HEK293T (cell line): ENCODE data around the gene MLLT3.

Experiments
- CTCF ChIA-PET: fragments of 350-600 bp; formaldehyde crosslinking; extraction: SDS; loops from one replicate; lab custom pipeline; 2021; ENCODE audit warnings: antibody characterized with exemption, inconsistent platforms; lab: Yijun Ruan, JAX
- POLR2A ChIA-PET: fragments of 350-600 bp; formaldehyde crosslinking; extraction: SDS; loops from one replicate; lab custom pipeline; 2020; ENCODE audit warnings: antibody characterized with exemption, inconsistent platforms; lab: Yijun Ruan, JAX
- DNase-seq: peaks from one replicate; pipeline ENCODE4 v3.0.0; 2012; ENCODE audit warnings: mixed read lengths; ENCODE audit errors: extremely low spot score
- ARNT ChIP-seq: fragments of 450-650 bp; IDR thresholded peaks from 2 replicates; pipeline ENCODE4 v1.6.1; 2017; ENCODE audit warnings: mild to moderate bottlenecking
- BHLHE40 ChIP-seq: fragments of 450-650 bp; IDR thresholded peaks from 2 replicates; pipeline ENCODE4 v1.6.1; 2016; ENCODE audit warnings: mild to moderate bottlenecking, moderate library complexity, borderline replicate concordance
- CTBP1 ChIP-seq: fragments of 450-650 bp; IDR thresholded peaks from 2 replicates; pipeline ENCODE4 v1.6.1; 2016; ENCODE audit warnings: borderline replicate concordance
- ELF4 ChIP-seq: fragments of 450-650 bp; IDR thresholded peaks from 2 replicates; pipeline ENCODE4 v1.6.1; 2017; ENCODE audit warnings: antibody characterized with exemption
- FOXA1 ChIP-seq: fragments of 450-650 bp; IDR thresholded peaks from 2 replicates; pipeline ENCODE4 v1.6.1; 2016; ENCODE audit warnings: mild to moderate bottlenecking
- FOXK2 ChIP-seq: fragments of 450-650 bp; IDR thresholded peaks from 2 replicates; pipeline ENCODE4 v1.6.1; 2016; ENCODE audit warnings: mild to moderate bottlenecking
- FOXM1 ChIP-seq: fragments of 450-650 bp; IDR thresholded peaks from 2 replicates; pipeline ENCODE4 v1.6.1; 2017; ENCODE audit warnings: mild to moderate bottlenecking, borderline replicate concordance
- HDGF ChIP-seq: fragments of 450-650 bp; IDR thresholded peaks from 2 replicates; pipeline ENCODE4 v1.6.1; 2017; ENCODE audit warnings: antibody characterized with exemption, borderline replicate concordance
- L3MBTL2 ChIP-seq: fragments of 450-650 bp; conservative IDR thresholded peaks from 2 replicates; pipeline ENCODE4 v1.6.1; 2016; ENCODE audit warnings: mild to moderate bottlenecking
- LEF1 ChIP-seq: fragments of 450-650 bp; IDR thresholded peaks from 2 replicates; pipeline ENCODE4 v1.6.1; 2017; ENCODE audit warnings: mild to moderate bottlenecking, borderline replicate concordance
- NFRKB ChIP-seq: fragments of 450-650 bp; IDR thresholded peaks from 2 replicates; pipeline ENCODE4 v1.6.1; 2016; ENCODE audit warnings: mild to moderate bottlenecking, moderate library complexity
- PKNOX1 ChIP-seq: fragments of 450-650 bp; IDR thresholded peaks from 2 replicates; pipeline ENCODE4 v1.6.1; 2016
- SP1 ChIP-seq: fragments of 450-650 bp; IDR thresholded peaks from 2 replicates; pipeline ENCODE4 v1.6.1; 2017
- SUZ12 ChIP-seq: fragments of 450-650 bp; IDR thresholded peaks from 2 replicates; pipeline ENCODE4 v1.6.1; 2016; ENCODE audit warnings: mild to moderate bottlenecking
- TARDBP ChIP-seq: fragments of 450-650 bp; IDR thresholded peaks from 2 replicates; pipeline ENCODE4 v1.6.1; 2016
- ZNF384 ChIP-seq: fragments of 450-650 bp; IDR thresholded peaks from 2 replicates; pipeline ENCODE4 v1.6.1; 2016

MLLT3 gene

GRCh38 chr9:20369391-20369790 lies 252.9 kb downstream of the MLLT3 start:
- ChIA-PET CTCF (no interaction called here), POLR2A (no interaction called here)
- TF ChIP-seq SUZ12 (no peak), TARDBP (no peak), ELF4 (no peak), NFRKB (no peak), SP1 (no peak), LEF1 (no peak), FOXA1 (no peak), HDGF (no peak), FOXM1 (no peak)
- DNase-seq, result no peak

- CTCF ChIA-PET, result no interaction called here
- no peak for TF ChIP-seq FOXM1
- TF ChIP-seq HDGF, result no peak
- TF ChIP-seq L3MBTL2, result no peak
- TF ChIP-seq TARDBP, result no peak
- no peak for TF ChIP-seq NFRKB
- no peak for TF ChIP-seq PKNOX1
- TF ChIP-seq FOXA1, result no peak
- no peak for TF ChIP-seq ZNF384
- TF ChIP-seq ARNT, result no peak
- no peak for TF ChIP-seq SP1
- no peak for TF ChIP-seq SUZ12
- no peak for TF ChIP-seq CTBP1
- no peak for TF ChIP-seq FOXK2
- POLR2A ChIA-PET, result no interaction called here
- no peak for DNase-seq
These were observed 254.4 kb downstream of the MLLT3 start for GRCh38 chr9:20367855-20368254.

- ChIA-PET POLR2A (no interaction called here), CTCF (no interaction called here)
- TF ChIP-seq FOXK2, result no peak
- no peak for TF ChIP-seq TARDBP
- no peak for TF ChIP-seq ARNT
- TF ChIP-seq CTBP1, result no peak
- TF ChIP-seq HDGF, result no peak
- no peak for TF ChIP-seq L3MBTL2
- no peak for DNase-seq
These were observed 257.3 kb downstream of the MLLT3 start for GRCh38 chr9:20364959-20365358.

- ChIA-PET CTCF (no interaction called here), POLR2A (no interaction called here)
- DNase-seq, result no peak
- TF ChIP-seq NFRKB, result no peak
- TF ChIP-seq ELF4, result no peak
- no peak for TF ChIP-seq TARDBP
- no peak for TF ChIP-seq SP1
- TF ChIP-seq BHLHE40, result no peak
- TF ChIP-seq ZNF384, result no peak
- TF ChIP-seq ARNT, result no peak
- TF ChIP-seq SUZ12, result no peak
- no peak for TF ChIP-seq L3MBTL2
- TF ChIP-seq FOXA1, result no peak
These were observed 259.1 kb downstream of the MLLT3 start for GRCh38 chr9:20363233-20363632.

- ChIA-PET POLR2A (no interaction called here), CTCF (no interaction called here)
- DNase-seq, result no peak
- no peak for TF ChIP-seq FOXA1
- TF ChIP-seq FOXK2, result no peak
- no peak for TF ChIP-seq ELF4
- TF ChIP-seq PKNOX1, result no peak
- TF ChIP-seq FOXM1, result no peak
- no peak for TF ChIP-seq ARNT
- TF ChIP-seq LEF1, result no peak
- no peak for TF ChIP-seq NFRKB
- TF ChIP-seq ZNF384, result no peak
- no peak for TF ChIP-seq L3MBTL2
- no peak for TF ChIP-seq SP1
- no peak for TF ChIP-seq CTBP1
- TF ChIP-seq SUZ12, result no peak
- no peak for TF ChIP-seq TARDBP
These were observed 260.4 kb downstream of the MLLT3 start for GRCh38 chr9:20361656-20362570.

GRCh38 chr9:20361229-20361628 lies 261.1 kb downstream of the MLLT3 start:
- POLR2A ChIA-PET, result no interaction called here
- no peak for TF ChIP-seq BHLHE40
- no peak for TF ChIP-seq FOXA1
- no peak for TF ChIP-seq TARDBP
- no peak for TF ChIP-seq CTBP1
- TF ChIP-seq SP1, result no peak
- no peak for TF ChIP-seq FOXK2
- TF ChIP-seq ARNT, result no peak
- no peak for TF ChIP-seq PKNOX1
- no peak for DNase-seq
- CTCF ChIA-PET, result no interaction called here
